ENCODE results near the gene LIN37.

LIN37 gene

GRCh38 chr19:35733180-35734125 is 14.9 kb upstream of the LIN37 start:
- no peak for FAIRE-seq
- no peak for DNase-seq (ENCODE audit: insufficient read length, low spot score)
- TF ChIP-seq POLR2AphosphoS5 (IDR thresholded peaks at IDR 0.05; ENCODE audit: low read depth, low read length) (no peak), POLR2A (IDR thresholded peaks at IDR 0.05; ENCODE audit: low read depth, low read length) (no peak), PAX5 (IDR thresholded peaks at IDR 0.05; ENCODE audit: insufficient read depth, low read length, severe bottlenecking) (no peak), SPI1 (IDR thresholded peaks at IDR 0.05; ENCODE audit: low read depth, low read length) (no peak), TAF1 (IDR thresholded peaks at IDR 0.05; ENCODE audit: low read depth, low read length) (no peak), POU2F2 (IDR thresholded peaks at IDR 0.05; ENCODE audit: low read depth, low read length) (no peak)

- DNase-seq (ENCODE audit: insufficient read length, low spot score): no peak
- no peak for FAIRE-seq
- TF ChIP-seq SPI1 (IDR thresholded peaks at IDR 0.05; ENCODE audit: low read depth, low read length): no peak
- 0 out of 2 replicates have a peak, but pooled peaks have one; percentile 41 for TF ChIP-seq POLR2AphosphoS5 (IDR thresholded peaks at IDR 0.05; ENCODE audit: low read depth, low read length)
- no peak for TF ChIP-seq PAX5 (IDR thresholded peaks at IDR 0.05; ENCODE audit: insufficient read depth, low read length, severe bottlenecking)
- no peak for TF ChIP-seq POLR2A (IDR thresholded peaks at IDR 0.05; ENCODE audit: low read depth, low read length)
- TF ChIP-seq TAF1 (IDR thresholded peaks at IDR 0.05; ENCODE audit: low read depth, low read length): no peak
These were observed 14.1 kb upstream of the LIN37 start for GRCh38 chr19:35734273-35734672.

GRCh38 chr19:35734889-35735288 is 13.5 kb upstream of the LIN37 start:
- TF ChIP-seq TAF1 (IDR thresholded peaks at IDR 0.05; ENCODE audit: low read depth, low read length) (no peak), POLR2A (IDR thresholded peaks at IDR 0.05; ENCODE audit: low read depth, low read length) (no peak), POLR2AphosphoS5 (IDR thresholded peaks at IDR 0.05; ENCODE audit: low read depth, low read length) (no peak), SPI1 (IDR thresholded peaks at IDR 0.05; ENCODE audit: low read depth, low read length) (no peak), PAX5 (IDR thresholded peaks at IDR 0.05; ENCODE audit: insufficient read depth, low read length, severe bottlenecking) (no peak), POU2F2 (IDR thresholded peaks at IDR 0.05; ENCODE audit: low read depth, low read length) (no peak)
- FAIRE-seq: no peak
- no peak for DNase-seq (ENCODE audit: insufficient read length, low spot score)

- TF ChIP-seq POLR2A (IDR thresholded peaks at IDR 0.05; ENCODE audit: low read depth, low read length) (0 out of 2 replicates have a peak, but pooled peaks have one; percentile 20), TAF1 (IDR thresholded peaks at IDR 0.05; ENCODE audit: low read depth, low read length) (no peak)
- peak; percentile 33 for FAIRE-seq
- peak; percentile 36 for DNase-seq (ENCODE audit: insufficient read length, low spot score)
These were observed 11.2 kb upstream of the LIN37 start for GRCh38 chr19:35736913-35737886.

GRCh38 chr19:35738021-35738886 is 10.1 kb upstream of the LIN37 start:
- TF ChIP-seq POLR2AphosphoS5 (IDR thresholded peaks at IDR 0.05; ENCODE audit: low read depth, low read length): 0 out of 2 replicates have a peak, but pooled peaks have one; percentile 64
- no peak for TF ChIP-seq SPI1 (IDR thresholded peaks at IDR 0.05; ENCODE audit: low read depth, low read length)
- TF ChIP-seq TAF1 (IDR thresholded peaks at IDR 0.05; ENCODE audit: low read depth, low read length): no peak
- TF ChIP-seq PAX5 (IDR thresholded peaks at IDR 0.05; ENCODE audit: insufficient read depth, low read length, severe bottlenecking): no peak
- DNase-seq (ENCODE audit: insufficient read length, low spot score): peak; percentile 9
- FAIRE-seq: no peak

- DNase-seq (ENCODE audit: insufficient read length, low spot score) (peak; percentile 19), FAIRE-seq (no peak)
- no peak for TF ChIP-seq POLR2AphosphoS5 (IDR thresholded peaks at IDR 0.05; ENCODE audit: low read depth, low read length)
These were observed 9.5 kb upstream of the LIN37 start for GRCh38 chr19:35738887-35739229.

GRCh38 chr19:35739275-35740107 is 8.9 kb upstream of the LIN37 start:
- DNase-seq (ENCODE audit: insufficient read length, low spot score) (no peak), FAIRE-seq (no peak)
- TF ChIP-seq SPI1 (IDR thresholded peaks at IDR 0.05; ENCODE audit: low read depth, low read length) (no peak), POLR2AphosphoS5 (IDR thresholded peaks at IDR 0.05; ENCODE audit: low read depth, low read length) (0 out of 2 replicates have a peak, but pooled peaks have one; percentile 7)

- no peak for FAIRE-seq
- no peak for TF ChIP-seq POLR2A (IDR thresholded peaks at IDR 0.05; ENCODE audit: low read depth, low read length)
- no peak for DNase-seq (ENCODE audit: insufficient read length, low spot score)
These were observed 8.3 kb upstream of the LIN37 start for GRCh38 chr19:35740108-35740422.
